Measurements from ENCODE around the gene PCTP.

DNA sequence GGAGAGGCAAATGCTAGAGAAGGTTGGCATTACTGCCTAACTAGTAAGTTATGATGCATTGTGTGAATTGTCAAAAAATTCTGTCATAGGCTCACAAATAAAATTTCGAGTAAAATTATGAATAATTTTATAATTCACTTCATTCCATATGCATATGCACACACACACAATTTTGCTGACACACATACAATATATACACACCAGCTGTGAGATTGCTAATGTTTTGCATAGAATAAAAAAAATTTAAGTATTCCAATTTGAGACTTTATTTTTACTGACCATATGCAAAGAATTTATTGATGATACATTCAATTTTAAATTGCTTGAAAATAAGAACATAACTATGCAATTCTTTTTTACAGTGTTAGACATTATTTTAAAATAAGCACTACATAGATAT, 21.4 kb upstream of the PCTP start:
- TF ChIP-seq, protein P1, sequence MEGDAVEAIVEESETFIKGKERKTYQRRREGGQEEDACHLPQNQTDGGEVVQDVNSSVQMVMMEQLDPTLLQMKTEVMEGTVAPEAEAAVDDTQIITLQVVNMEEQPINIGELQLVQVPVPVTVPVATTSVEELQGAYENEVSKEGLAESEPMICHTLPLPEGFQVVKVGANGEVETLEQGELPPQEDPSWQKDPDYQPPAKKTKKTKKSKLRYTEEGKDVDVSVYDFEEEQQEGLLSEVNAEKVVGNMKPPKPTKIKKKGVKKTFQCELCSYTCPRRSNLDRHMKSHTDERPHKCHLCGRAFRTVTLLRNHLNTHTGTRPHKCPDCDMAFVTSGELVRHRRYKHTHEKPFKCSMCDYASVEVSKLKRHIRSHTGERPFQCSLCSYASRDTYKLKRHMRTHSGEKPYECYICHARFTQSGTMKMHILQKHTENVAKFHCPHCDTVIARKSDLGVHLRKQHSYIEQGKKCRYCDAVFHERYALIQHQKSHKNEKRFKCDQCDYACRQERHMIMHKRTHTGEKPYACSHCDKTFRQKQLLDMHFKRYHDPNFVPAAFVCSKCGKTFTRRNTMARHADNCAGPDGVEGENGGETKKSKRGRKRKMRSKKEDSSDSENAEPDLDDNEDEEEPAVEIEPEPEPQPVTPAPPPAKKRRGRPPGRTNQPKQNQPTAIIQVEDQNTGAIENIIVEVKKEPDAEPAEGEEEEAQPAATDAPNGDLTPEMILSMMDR (IDR thresholded peaks at IDR 0.05) = no peak
- TF ChIP-seq POLR2AphosphoS5 (IDR thresholded peaks at IDR 0.05) = no peak

Measured in transverse colon (tissue), 4 donors.